GM19438 (cell line): ENCODE results near the gene FERD3L.
"Not testable (repeated sequence)": the region's sequence is repeated elsewhere in the genome, so short reads cannot be mapped to it uniquely, and the experiment has no call there.

Source experiments
- ATAC-seq: cut with Tn5 transposase; IDR thresholded peaks from one replicate; pipeline ENCODE4 v1.9.1; 2021; ENCODE audit warnings: low read depth; ENCODE audit not compliant: unreplicated experiment

FERD3L gene

DNA sequence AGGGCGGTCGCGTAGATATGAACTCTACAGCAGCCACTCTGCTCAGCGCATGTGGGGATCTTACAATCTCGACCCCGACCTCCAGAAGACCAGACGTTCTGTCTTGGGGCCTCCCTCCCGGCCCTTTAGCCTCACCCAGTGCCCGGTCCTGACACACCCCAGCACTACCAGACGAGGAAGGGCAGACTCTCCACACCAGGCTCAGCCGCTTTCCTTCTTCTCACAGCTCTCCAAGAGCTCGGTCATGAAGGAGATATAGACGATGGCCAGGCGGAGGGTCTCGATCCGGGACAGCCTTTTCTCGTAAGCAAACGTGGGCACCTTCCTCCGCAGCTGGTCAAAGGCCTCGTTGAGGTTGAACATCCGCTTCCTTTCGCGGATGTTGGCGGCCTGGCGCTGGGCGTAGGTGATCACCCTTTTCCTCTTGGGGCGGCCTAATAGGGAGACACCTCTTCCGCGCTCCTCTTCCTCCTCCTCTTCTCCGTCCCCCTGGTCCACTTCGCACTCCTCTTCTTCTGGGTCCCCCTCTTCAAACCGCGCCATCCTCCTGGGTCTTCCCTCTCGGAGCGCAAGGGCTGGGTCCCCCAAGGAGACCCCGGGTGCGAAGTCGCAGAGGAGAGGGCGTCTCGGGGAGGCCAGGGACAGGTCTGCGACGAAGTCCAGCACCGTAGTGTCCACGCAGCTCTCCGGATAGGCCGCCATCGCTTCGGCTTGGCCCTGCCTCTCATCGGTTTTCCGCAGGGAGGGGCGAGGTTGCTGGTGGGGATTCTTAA lies at the start of gene FERD3L:
TSS of gene FERD3L (minus strand) at position 761 of the 773 bp plus-strand sequence. CDS start at position 702, 59 bp downstream.
- ATAC-seq: no peak

DNA sequence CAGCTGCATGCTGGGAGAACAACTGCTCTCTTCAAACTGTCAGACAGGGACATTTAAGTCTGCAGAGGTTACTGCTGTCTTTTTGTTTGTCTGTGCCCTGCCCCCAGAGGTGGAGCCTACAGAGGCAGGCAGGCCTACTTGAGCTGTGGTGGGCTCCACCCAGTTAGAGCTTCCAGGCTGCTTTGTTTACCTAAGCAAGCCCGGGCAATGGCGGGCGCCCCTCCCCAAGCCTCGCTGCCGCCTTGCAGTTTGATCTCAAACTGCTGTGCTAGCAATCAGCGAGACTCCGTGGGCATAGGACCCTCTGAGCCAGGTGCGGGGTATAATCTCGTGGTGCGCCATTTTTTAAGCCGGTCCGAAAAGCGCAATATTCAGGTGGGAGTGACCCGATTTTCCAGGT lies 49.2 kb upstream of the FERD3L start:
- ATAC-seq: not testable (repeated sequence)

DNA sequence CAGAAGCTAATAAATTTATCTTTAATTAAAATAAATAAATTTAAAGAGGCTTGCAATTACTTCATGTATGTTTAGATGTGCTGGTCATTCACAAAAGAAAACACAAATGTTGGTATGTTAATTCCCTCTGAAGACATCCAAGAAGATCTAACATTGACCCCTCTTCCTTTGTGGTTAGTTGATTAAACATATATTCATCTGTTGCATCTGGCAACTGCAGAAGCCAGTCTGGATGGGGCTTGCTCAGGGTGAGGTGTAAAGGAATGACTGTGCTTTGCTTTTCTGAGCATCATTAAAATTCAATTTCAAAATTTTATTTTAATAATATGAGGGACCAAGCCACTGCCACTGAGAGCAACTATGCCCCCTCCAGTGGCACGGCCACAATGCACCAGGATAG lies 36.4 kb upstream of the FERD3L start:
- ATAC-seq: no peak

DNA sequence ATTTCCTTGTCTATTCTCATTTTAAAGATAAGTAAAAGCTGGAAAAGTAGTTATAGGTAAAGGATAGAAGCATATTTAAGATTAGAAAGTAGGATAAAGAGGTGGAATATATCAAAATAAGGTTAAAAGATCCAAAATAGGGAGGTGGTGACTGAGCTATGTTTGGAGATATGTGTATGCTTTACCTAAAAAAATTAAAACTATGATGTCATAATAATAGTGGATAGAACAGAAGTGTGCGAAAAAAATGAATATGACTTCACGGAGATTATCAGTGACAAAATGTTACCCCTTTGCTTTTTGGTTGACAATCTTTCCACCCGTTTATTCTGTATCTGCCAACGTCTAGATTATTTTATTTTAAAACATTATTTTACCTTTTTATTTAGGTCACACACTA lies 33.4 kb upstream of the FERD3L start:
- no peak for ATAC-seq

DNA sequence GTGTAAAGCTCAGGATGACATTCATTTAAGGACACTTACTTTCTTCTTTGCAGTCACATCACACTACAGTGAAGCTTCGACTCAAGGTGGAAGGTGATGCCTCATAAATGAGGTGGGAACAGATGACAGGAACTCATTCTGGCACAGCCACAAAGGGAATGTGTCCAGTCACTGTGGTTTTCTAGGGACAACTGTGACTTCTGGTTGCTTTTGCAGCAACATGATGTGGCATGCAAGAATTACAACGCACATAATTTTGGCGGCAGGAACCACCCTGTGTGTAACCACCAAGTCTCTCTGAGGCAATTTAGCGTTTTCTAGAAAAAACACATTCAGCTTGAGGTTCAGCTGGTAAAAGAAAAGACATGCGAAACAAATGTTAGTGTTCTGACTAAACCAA lies 32.0 kb upstream of the FERD3L start:
- ATAC-seq: no peak

GRCh38 chr7:19175241-19175640 lies 30.0 kb upstream of the FERD3L start:
- ATAC-seq: no peak

GRCh38 chr7:19161671-19162070 lies 16.4 kb upstream of the FERD3L start:
- no peak for ATAC-seq

DNA sequence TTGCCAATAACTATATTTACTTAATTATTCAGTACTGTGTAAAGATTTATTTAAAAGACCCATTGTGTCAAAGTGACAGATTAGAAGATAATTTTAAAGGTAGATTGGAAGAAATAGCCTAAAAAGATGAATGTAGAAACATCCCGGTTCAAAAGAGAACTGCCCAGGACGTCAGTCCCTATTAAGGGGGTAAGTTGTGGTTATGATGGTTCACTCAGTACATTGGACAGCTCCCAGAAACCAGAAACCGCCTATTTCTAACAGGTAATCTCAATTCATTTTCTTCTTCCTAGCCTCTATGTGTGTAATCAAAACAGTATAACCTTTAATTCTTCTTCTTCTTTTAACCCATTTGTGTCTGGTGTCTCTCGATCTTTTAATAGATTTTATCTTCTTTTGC lies 1.5 kb upstream of the FERD3L start:
- no peak for ATAC-seq

GRCh38 chr7:19145434-19146115 lies 354 bp upstream of the FERD3L start:
- no peak for ATAC-seq

DNA sequence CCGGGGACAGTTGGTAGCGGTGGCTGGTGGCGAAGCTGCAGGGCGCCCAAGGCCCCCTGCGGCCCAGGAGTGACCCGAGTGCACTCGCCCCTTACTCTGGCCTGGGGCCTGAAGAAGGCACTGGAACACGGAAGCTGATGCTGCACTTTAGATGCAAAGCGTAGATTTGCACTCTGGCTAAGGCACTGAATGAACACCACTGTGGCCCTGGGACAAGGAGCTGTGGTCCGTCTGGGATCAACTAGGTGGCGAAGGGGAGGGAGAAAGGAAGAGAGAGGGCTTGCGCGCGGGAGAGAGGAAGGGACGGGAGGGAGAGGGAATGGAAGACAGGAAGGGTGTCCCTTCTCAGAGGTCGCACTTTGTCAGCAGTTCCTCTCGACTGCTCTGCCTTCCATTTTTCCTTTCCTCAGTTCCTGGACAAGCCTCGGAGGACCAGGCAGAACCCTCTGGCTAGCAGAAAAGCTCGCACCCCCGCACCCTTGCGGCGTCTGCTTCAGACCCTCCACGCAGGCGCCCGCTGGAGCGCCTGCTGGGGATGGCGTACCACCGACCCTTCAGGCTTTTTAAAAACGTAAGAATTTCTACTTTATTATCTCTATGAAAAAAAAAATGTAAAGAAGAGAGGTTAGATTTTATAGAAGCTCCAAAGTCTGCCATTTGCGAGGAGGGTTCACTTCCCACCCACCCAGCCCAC lies 1.2 kb downstream of the FERD3L start:
- no peak for ATAC-seq

- no peak for ATAC-seq
These were observed 5.4 kb downstream of the FERD3L start for GRCh38 chr7:19139706-19140327.

GRCh38 chr7:19133886-19134285 lies 11.3 kb downstream of the FERD3L start:
- ATAC-seq: no peak

DNA sequence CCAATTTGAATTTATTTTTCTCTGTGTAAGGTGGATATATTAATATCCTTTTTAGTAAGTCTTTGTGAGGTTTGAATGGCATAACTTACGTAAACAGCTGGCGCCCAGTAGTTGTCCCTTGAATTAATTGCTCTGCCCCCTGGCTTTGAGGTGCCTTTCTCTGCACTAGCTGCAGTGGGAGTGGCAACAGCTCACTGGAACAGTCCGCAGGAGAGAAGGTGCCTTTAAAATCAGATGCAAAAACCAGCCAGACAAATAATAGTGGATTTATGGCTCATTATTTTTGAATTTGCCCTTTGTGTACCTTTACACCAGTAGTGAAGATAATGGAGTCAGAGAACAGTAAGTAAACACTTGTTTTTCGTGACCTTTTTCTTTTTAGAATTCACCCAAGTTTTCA lies 11.8 kb downstream of the FERD3L start:
- ATAC-seq: no peak

- no peak for ATAC-seq
These were observed 16.4 kb downstream of the FERD3L start for GRCh38 chr7:19128856-19129255.

DNA sequence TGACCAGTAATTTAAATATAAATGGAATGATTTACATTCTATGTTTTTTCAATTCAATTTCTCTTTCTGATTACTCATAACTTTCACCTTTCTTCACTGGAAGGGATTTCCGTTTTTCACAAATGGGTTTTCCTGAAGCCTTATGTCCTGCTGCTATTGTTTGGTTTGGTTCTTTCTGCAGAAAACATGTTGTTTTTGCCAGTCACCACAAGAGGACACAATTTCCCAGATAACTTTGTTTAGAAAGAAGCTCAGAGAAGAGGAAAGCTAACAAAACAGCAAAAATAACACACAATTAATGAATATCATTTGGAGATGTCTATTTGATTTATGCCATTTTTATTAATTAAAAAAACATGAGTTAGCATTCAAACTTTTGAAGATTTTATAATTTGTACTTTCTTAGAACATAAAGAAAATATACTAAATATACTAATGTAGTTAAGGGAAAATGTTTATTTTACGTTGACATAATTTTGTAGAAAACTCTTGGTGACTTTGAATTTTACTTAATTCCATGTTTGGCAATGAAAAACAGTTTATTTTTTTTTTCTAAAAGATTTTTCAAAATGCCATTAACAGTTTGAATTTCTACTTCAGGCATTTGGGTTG lies 23.1 kb downstream of the FERD3L start:
- no peak for ATAC-seq

DNA sequence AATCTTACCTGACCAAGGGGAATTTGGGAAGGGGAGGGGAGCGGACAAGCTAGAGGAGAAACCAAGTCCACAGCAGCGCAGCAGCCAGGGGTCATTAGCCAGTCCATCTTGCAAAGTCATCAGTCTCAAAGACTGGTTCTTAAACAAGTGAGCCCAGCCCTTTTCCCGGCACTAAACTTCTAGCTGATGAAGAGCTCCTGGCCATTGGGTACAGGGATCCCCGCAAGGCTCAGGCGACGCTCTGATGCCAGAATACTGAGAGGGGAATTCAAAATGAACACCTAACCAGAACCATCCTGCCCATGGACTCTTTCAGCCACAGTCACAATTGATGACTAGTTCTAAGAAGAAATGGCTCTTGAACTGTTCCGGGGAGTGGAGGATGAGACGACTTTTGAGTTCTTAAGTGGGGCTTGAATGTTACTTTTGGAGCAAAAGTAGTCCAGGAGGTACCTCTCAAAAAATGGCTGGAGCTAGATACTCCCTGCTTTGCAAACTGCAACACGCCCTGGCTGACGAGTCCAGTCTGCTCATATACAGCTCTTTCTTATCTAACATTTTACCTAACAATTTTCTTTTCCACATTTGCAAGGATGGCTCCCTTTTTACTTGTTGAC lies 25.2 kb downstream of the FERD3L start:
- ATAC-seq: no peak

- ATAC-seq: no peak
These were observed 25.8 kb downstream of the FERD3L start for GRCh38 chr7:19119372-19119771.

DNA sequence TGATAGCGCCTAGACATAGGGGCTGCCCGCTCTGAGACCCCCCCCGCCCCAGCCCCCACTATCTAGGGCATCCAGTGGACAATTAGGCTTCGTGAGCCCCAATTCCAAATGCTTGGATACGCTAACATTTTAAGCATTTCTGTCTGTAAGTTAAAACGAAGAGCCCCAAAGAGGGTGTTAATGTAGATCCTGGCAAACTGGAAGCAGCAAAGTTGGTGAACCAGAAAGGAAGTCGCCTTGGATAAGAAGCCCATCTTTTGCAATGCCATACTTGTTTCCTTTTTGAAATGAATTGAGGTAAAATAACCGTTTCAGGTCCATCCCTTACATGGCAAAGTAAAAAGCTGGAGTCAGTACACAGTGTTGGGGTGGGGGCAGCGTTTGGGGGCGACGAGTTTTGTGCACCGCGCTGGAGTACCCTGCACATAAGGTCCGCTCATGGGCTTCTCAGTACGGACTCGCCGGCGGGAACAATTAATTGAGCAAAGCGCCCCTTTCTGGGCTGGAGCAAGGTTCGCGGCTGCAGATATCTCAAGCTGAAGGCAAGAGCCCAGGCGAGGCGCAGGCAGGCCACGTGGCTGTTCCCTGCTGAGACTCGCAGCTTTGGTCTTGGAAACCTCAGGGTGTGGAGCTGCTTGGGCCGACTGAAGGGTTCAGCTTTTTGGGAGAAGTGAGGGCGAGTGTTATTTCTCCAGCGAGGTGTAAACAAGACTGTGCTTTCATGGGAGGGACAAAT lies 26.4 kb downstream of the FERD3L start:
- no peak for ATAC-seq

DNA sequence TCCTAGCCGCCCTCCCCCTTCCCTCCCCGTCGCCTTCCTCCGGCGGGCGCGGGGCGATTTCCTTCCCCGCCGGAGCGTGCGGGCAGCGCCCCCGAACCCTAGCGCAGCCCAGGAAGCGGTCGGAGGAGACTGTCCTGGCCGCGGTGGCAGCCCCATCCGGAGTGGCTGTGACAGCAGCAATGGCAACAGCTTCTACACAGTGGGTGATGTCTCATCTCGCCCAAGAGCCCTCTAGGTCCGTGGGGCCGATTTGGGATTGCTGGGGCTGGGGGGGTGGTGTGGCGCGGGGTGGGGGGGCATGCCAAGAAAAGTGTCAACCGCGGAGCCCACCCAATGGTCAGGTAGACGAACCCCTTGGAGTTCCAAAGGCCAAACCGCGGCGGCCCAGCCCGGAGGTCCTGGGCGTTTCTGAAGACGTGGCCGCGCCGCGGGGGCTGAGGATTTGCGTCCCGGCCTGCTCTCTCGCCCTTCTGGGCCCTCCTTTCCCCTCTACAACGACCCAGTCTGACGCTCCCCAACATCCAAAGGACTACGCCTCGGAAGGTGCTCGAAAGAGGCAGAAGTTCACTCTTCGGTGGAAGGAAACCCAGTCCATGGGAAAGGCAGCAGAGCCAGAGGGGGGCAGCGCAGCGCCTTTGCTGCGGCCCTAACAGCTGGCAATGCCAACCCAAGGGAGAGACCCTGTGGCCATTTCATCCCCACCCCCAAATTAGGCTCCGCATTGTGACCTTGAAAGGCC lies 27.2 kb downstream of the FERD3L start:
- no peak for ATAC-seq
